ENCODE measurements around the gene PDAP1. TPM values are rescaled to one million over a fixed set of nuclear protein-coding genes. Genes with fewer than 3 reads are reported as not detected.
"Not testable (repeated sequence)": the region's sequence is repeated elsewhere in the genome, so short reads cannot be mapped to it uniquely, and the experiment has no call there.

Gene PDAP1
- total RNA-seq, 1 donor from 2014 or later: 49.6 TPM

DNA sequence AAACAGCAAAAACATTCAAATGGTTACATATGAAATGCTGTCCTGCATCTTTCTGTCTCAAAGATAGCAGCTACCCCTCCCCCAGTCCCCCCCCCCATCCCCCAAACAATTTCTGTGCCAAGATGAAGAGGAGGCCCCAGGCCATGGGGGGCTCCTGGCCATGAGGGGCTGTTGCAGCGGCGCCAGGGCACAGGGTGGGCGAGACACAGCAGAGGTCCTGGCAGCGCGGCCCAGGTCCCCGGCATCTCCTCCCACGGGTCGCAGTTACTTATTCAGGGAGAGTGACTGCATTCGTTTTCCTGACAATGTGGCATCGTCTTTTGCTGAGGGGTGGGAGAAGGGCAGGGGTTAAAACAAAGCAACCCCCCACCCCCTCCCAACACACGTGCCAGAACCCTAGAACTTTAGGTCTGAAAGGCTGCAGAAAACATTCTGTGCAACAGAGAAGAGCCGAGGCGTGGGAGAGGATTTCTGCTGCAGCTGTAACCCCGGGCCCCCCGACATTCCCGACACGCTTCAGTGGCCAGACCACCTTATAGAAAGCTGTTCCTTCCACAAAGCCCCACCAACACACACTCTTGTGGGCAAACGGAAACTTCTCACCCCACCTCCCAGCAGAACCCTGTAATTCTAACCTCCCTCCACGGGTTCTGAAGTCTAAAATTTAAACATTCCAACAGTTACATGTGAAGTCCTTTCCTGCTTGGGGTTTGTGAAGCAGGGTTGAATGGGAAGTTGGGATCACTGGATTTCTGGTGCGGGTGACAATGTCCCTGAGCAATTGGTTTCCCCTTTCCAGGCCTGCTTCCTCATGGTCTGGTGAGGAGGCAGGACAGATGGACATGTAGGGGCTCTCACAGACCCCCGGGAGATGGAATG is 11.7 kb downstream of the PDAP1 start:
- DNase-seq: no peak

- DNase-seq: no peak
These were observed 12.6 kb downstream of the PDAP1 start for GRCh38 chr7:99395616-99396327.

- DNase-seq: no peak
These were observed 14.3 kb downstream of the PDAP1 start for GRCh38 chr7:99394188-99394502.

DNA sequence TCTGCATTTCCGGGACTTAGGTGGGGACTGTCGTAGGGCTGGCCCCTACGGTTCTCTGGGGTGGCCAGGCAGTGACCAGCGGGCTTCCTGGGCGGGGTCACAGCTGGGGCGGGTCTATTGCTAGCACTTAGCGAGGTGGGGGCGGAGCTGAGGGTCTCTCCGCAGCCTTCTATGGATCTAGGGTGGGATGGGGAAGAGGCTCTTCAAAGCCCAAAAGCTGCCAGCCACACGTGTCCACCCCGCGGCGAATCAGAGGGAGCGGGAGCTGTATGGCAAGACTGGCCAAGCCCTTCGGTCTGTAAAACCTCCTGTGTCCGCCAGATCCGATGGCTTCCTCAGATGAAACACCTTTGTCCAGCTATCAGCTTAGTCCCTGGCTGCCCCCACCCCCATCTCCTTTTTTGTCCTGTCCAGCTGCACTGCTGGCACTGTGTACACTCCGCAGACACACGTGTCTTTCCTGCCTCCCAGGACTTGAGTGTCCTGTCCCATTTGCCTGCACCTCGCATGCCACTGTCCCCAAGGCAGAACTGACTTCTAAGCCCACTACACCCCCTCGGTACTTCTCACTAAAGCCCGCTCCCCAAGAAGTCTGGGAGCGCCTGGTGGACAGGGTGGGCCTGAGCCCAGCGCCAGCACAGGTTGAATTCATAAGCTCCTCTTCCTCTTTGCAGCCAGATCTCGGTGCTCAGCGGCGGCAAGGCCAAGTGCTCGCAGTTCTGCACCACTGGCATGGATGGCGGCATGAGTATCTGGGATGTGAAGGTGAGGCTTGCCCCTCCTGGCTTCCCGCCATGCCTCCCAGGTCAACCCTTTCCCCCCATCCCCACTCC is 14.8 kb downstream of the PDAP1 start:
- DNase-seq: peak; percentile 72

- peak; percentile 82 for DNase-seq
These were observed 15.6 kb downstream of the PDAP1 start for GRCh38 chr7:99392659-99393354.

- no peak for DNase-seq
These were observed 16.4 kb downstream of the PDAP1 start for GRCh38 chr7:99392046-99392445.

DNA sequence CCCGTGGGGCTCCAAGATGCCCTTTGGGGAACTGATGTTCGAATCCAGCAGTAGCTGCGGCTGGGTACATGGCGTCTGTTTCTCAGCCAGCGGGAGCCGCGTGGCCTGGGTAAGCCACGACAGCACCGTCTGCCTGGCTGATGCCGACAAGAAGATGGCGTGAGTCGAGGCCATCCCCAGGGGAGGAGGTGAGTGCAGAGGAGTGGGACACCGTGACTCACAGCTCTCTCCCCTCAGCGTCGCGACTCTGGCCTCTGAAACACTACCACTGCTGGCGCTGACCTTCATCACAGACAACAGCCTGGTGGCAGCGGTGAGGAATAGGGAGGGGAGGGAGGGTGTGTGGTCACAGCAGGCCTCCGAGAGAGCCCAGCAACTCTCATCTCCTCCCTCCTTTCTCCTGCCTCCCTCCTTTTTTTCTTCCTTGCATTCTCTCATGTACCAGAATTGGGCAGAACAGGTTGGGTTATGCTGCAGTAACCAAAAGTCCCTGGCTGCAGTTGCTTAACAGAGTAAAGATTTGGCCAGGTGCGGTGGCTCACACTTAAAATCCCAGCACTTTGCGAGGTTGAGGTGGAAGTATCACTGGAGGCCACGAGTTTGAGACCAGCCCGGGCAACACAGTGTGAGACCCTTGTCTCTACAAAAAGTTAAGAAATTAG is 17.3 kb downstream of the PDAP1 start:
- no peak for DNase-seq

GRCh38 chr7:99389772-99390171 is 18.6 kb downstream of the PDAP1 start:
- DNase-seq: no peak

DNA sequence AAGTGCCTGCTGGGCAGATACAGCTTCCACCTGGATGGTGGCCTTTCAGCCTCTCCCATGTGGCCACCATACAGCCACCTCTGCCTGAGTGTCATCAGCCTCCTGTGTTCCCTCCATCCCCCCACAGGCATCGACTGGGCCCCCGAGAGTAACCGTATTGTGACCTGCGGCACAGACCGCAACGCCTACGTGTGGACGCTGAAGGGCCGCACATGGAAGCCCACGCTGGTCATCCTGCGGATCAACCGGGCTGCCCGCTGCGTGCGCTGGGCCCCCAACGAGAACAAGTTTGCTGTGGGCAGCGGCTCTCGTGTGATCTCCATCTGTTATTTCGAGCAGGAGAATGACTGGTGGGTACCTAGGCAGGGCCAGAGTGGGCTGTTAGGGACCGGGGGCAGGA is 20.5 kb downstream of the PDAP1 start:
- DNase-seq: no peak

- DNase-seq: not testable (repeated sequence)
These were observed 21.2 kb downstream of the PDAP1 start for GRCh38 chr7:99387239-99387635.

DNA sequence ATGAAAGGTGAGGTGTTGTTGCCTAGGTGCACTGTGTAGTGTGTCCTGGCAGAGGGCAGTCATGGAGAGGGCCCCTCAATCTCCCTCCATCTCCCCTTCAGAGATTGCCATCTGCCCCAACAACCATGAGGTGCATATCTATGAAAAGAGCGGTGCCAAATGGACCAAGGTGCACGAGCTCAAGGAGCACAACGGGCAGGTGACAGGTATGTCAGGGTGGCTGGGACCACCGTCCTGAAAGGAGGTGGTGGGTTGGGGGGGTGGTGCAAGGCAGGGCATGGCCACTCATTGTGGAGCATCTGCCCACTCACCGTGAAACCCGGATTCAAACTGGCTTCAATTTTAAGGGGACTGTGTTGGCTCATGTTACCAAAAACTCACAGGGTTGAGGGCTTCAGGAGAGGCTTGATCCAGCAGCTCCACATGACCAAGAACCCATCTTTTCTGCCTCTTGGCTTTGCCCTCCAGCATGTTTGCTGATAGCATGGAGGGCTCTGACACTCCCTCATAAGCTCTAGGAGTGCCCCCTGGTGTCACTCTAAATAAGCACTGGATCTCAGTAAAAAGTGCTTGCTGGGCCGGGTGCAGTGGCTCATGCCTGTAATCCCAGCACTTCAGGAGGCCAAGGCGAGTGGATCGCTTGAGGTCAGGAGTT is 21.7 kb downstream of the PDAP1 start:
- DNase-seq: no peak

- no peak for DNase-seq
These were observed 22.8 kb downstream of the PDAP1 start for GRCh38 chr7:99385564-99385963.

GRCh38 chr7:99384523-99384922 is 23.9 kb downstream of the PDAP1 start:
- DNase-seq: no peak

DNA sequence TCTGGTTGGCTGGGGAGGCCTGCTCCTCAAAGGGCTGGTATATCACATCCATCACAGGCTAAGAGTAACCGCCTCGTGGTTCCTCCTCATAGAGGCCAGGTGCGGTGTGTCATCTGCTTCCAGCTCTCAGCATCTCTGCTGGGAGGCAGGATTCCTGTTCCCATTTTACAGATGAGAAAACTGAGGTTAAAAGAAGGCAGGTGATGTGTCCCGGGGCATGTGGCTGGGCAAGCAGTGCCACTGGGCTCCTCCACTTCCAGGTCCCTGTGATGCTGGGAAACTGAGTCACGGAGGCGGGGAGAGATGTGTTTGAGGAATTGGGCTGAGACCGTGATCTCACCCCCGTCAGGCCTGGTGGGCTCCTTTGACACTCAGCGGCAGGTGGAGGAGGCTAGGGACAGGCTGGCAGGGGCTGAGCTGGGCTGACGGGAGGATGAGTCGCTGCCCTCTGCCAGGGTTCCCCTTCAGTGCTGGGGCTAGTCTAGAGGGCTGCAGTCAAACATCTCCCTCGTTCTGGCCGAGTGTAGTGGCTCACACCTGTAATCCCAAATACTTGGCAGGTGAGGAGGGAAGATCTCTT is 24.5 kb downstream of the PDAP1 start:
- DNase-seq: no peak

DNA sequence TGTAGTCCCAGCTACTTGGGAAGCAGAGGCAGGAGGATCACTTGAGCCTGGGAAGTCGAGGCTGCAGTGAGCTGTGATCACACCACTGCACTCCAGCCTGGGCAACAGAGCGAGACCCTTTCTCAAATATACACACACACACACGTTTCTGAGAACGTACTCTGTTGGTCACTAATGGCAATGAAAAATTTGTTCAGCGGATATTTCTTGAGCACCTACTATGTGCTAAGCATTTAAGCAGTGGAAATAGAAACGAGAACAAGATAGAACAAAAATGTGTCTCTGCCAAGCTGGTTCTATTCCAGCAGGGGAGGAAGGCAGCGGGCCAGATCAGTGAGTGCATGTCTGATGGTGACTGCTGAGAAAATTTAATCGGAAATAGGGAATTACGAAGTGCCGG is 25.2 kb downstream of the PDAP1 start:
- no peak for DNase-seq

DNA sequence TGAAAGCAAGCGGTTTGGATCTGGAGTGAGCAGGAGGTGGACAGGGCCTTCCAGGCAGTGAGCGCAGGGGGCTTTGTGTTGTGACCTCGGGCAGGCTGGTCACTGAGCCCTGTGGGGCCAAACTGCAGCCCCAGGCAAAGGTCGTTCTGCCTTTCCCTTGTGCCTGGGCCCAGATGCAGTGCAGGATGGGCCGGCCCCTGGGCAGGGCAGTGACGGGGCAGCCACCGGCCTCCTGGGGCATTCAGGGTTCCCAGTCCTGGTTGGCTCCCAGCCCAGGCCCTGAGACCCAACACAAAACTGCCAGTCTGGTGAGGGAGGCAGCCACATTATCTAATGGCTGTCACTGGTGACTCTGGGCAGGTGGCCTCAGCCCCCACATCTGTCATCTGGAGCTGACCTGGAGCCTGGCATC is 26.7 kb downstream of the PDAP1 start:
- DNase-seq: no peak

GRCh38 chr7:99380823-99381663 is 27.4 kb downstream of the PDAP1 start:
- no peak for DNase-seq

GRCh38 chr7:99380032-99380822 is 28.2 kb downstream of the PDAP1 start:
- DNase-seq: peak; percentile 20

GRCh38 chr7:99379693-99380031 is 28.7 kb downstream of the PDAP1 start:
- DNase-seq: not testable (repeated sequence)
